KMS-11 (cell line): ENCODE data around the gene MAP3K5.

Source experiments
- H2AFZ ChIP-seq: fragments of 200-600 bp; sonication (generic); 2 replicates; pipeline ENCODE4 v1.6.1; 2016; ENCODE audit warnings: antibody characterized with exemption, mixed run types, low read depth
- H3K27ac ChIP-seq: fragments of 200-600 bp; sonication (generic); 2 replicates; pipeline ENCODE4 v1.6.1; 2016; ENCODE audit warnings: mild to moderate bottlenecking, mixed run types
- H3K27me3 ChIP-seq: fragments of 200-600 bp; sonication (generic); 2 replicates; pipeline ENCODE4 v1.6.1; 2017; ENCODE audit warnings: mild to moderate bottlenecking, low read depth, mixed run types, moderate library complexity; ENCODE audit not compliant: insufficient read depth
- H3K36me3 ChIP-seq: fragments of 200-600 bp; sonication (generic); 2 replicates; pipeline ENCODE4 v1.6.1; 2017; ENCODE audit warnings: mild to moderate bottlenecking, mixed run types; ENCODE audit not compliant: insufficient read depth
- H3K4me1 ChIP-seq: fragments of 200-600 bp; sonication (generic); 2 replicates; pipeline ENCODE4 v1.6.1; 2016; ENCODE audit warnings: mild to moderate bottlenecking, low read depth, mixed run types; ENCODE audit not compliant: poor library complexity, severe bottlenecking
- H3K4me2 ChIP-seq: fragments of 200-600 bp; sonication (generic); 2 replicates; pipeline ENCODE4 v1.7.0; 2016; ENCODE audit warnings: mild to moderate bottlenecking, mixed run types
- H3K4me3 ChIP-seq: fragments of 200-600 bp; sonication (generic); IDR thresholded peaks from 2 replicates; pipeline ENCODE4 v1.6.1; 2017; ENCODE audit warnings: low read depth, low read length, mixed read lengths; ENCODE audit not compliant: insufficient read depth
- H3K79me2 ChIP-seq: fragments of 200-600 bp; sonication (generic); 2 replicates; pipeline ENCODE4 v1.6.1; 2016; ENCODE audit warnings: low read depth, mixed run types; ENCODE audit not compliant: insufficient read depth
- H3K9ac ChIP-seq: fragments of 200-600 bp; sonication (generic); 2 replicates; pipeline ENCODE4 v1.6.1; 2016; ENCODE audit warnings: mild to moderate bottlenecking, mixed run types
- H4K20me1 ChIP-seq: fragments of 200-600 bp; sonication (generic); 2 replicates; pipeline ENCODE4 v1.6.1; 2016; ENCODE audit warnings: mild to moderate bottlenecking, mixed run types; ENCODE audit not compliant: insufficient read depth
- TF ChIP-seq, protein P1 (sequence below): fragments of 200-600 bp; sonication (generic); conservative IDR thresholded peaks from 2 replicates; pipeline ENCODE4 v1.6.1; 2017; ENCODE audit warnings: low read depth, mild to moderate bottlenecking, antibody characterized with exemption, low read length, moderate library complexity, mixed read lengths

The MAP3K5 gene

DNA sequence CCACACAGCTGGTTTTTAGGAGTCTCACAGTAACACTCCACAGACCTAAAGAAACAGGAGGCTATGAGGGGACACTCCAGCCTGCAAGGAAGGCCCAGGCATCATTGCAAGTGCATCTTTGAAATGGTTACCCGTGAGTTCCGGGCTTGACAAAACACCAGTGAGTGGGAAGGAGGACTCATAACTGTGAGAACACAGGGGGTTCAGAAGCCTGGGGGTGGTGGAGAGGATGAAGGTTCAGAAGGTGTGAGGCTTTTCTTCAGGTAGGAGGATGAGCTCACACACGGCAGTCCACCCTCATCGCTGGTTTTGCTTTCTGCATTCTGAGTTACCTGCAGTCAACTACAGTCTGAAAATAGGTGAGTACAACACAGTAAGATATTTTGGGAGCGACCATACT lies 282.0 kb downstream of the MAP3K5 start:
- no peaks in the 10 kb centered on the region for H4K20me1 ChIP-seq
- H3K79me2 ChIP-seq: no peaks in the 10 kb centered on the region
- no peak overlapping the region for H3K9ac ChIP-seq
- H3K36me3 ChIP-seq: no peaks in the 10 kb centered on the region
- H2AFZ ChIP-seq: no peak overlapping the region
- H3K27ac ChIP-seq: no peak overlapping the region
- H3K4me2 ChIP-seq: no peak overlapping the region
- no peaks in the 10 kb centered on the region for H3K27me3 ChIP-seq
- H3K4me1 ChIP-seq: peaks cover 22% of the 10 kb centered on the region
- no peak overlapping the region for H3K4me3 ChIP-seq
- TF ChIP-seq, protein P1, sequence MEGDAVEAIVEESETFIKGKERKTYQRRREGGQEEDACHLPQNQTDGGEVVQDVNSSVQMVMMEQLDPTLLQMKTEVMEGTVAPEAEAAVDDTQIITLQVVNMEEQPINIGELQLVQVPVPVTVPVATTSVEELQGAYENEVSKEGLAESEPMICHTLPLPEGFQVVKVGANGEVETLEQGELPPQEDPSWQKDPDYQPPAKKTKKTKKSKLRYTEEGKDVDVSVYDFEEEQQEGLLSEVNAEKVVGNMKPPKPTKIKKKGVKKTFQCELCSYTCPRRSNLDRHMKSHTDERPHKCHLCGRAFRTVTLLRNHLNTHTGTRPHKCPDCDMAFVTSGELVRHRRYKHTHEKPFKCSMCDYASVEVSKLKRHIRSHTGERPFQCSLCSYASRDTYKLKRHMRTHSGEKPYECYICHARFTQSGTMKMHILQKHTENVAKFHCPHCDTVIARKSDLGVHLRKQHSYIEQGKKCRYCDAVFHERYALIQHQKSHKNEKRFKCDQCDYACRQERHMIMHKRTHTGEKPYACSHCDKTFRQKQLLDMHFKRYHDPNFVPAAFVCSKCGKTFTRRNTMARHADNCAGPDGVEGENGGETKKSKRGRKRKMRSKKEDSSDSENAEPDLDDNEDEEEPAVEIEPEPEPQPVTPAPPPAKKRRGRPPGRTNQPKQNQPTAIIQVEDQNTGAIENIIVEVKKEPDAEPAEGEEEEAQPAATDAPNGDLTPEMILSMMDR: no peak

DNA sequence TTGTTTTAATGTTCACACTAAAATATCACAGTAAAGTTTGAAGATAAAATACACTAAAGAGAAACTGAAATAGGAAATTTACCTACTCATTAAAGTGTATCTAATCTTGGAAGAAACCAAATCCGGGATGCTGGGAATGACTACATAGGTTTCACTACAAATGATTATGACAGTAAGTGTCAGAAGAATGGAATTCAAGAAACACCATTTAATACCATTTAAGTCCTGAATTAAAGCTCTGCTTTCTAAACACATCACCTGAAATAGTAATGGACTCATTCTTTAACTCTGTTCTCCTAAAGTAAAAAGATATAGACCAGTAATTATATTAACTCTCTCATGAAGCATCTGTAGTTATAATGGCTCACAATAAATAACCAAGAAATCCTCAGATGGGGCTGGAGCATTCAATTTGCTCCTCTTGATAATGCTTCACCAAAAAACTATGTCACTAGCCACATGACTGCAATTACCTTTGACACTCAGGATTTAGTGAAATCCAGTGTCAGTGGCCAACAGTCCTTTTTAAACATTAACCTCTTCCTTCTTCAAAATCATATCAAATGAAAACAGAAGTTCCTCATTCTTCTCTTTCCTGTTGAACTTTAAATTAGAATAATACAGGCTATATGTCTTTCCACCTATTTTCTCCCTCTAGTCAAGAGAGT lies 283.4 kb downstream of the MAP3K5 start:
- H4K20me1 ChIP-seq: no peaks in the 10 kb centered on the region
- H3K79me2 ChIP-seq: no peaks in the 10 kb centered on the region
- no peak overlapping the region for H3K27ac ChIP-seq
- H3K4me3 ChIP-seq: no peak overlapping the region
- H3K36me3 ChIP-seq: no peaks in the 10 kb centered on the region
- no peak overlapping the region for H3K9ac ChIP-seq
- no peak overlapping the region for H2AFZ ChIP-seq
- no peaks in the 10 kb centered on the region for H3K27me3 ChIP-seq
- H3K4me2 ChIP-seq: no peak overlapping the region
- peaks cover 22% of the 10 kb centered on the region for H3K4me1 ChIP-seq
- TF ChIP-seq, protein P1: no peak
